GM12878 (cell line): ENCODE results near the gene CFAP20. TPM values are rescaled to one million over a fixed set of nuclear protein-coding genes. Genes with fewer than 3 reads are reported as not detected.
"Not testable (repeated sequence)": the region's sequence is repeated elsewhere in the genome, so short reads cannot be mapped to it uniquely, and the experiment has no call there.

Source experiments
- ATAC-seq: fragments of 200-7000 bp; cut with Tn5 transposase; 3 replicates; pipeline ENCODE4 v1.9.1; 2020; ENCODE audit warnings: mild to moderate bottlenecking, moderate library complexity
- BruUV-seq: library from RNA; stranded (reverse); fragments of 400-500 nt; replicated peaks from 2 replicates; lab custom pipeline; 2021; lab: Mats Ljungman, UMichigan
- CTCF ChIA-PET: fragments of 300-600 bp; sonication (Branson Sonifier 250); formaldehyde crosslinking; extraction: SDS; loops from one replicate; lab custom pipeline; 2021; ENCODE audit warnings: inconsistent platforms; lab: Yijun Ruan, JAX
- POLR2A ChIA-PET: fragments of 350-600 bp; formaldehyde crosslinking; extraction: SDS; loops from one replicate; lab custom pipeline; 2021; ENCODE audit warnings: inconsistent platforms; lab: Charles Lee
- RAD21 ChIA-PET: fragments of 300-600 bp; sonication (Branson Sonifier 250); formaldehyde crosslinking; loops from one replicate; lab custom pipeline; 2023; ENCODE audit warnings: antibody characterized with exemption; ENCODE audit not compliant: unreplicated experiment; lab: Charles Lee
- SMC1A ChIA-PET: fragments of 300-600 bp; sonication (Branson Sonifier 250); formaldehyde crosslinking; loops from one replicate; lab custom pipeline; 2023; ENCODE audit not compliant: unreplicated experiment, uncharacterized antibody; lab: Charles Lee
- DNase-seq: peaks from one replicate; pipeline ENCODE4 v3.0.0-alpha.2; 2011; ENCODE audit warnings: low read depth, low spot score
- FAIRE-seq: peaks from 3 replicates; lab custom pipeline; 2011; peaks lifted over from hg19 to GRCh38; lab: Jason Lieb, UNC
- H2AFZ ChIP-seq: 2 replicates; pipeline ENCODE4 v1.6.0; 2011; ENCODE audit warnings: low read depth, low read length, control low read depth; ENCODE audit not compliant: control insufficient read depth
- H3K27ac ChIP-seq: 2 replicates; pipeline ENCODE4 v1.5.1; 2011; ENCODE audit warnings: control low read depth; ENCODE audit not compliant: control insufficient read depth, insufficient read depth
- H3K27me3 ChIP-seq, 2 experiments: replicated peaks in 1 of 2; 2 replicates each; pipeline versions ENCODE4 v1.6.0 to v1.6.1; 2011; ENCODE audit warnings: low read length in 1 of 2; ENCODE audit not compliant: control insufficient read depth in 2 of 2, insufficient read depth in 2 of 2
- H3K36me3 ChIP-seq, 2 experiments: 2 replicates each; pipeline ENCODE4 v1.5.1; 2011; ENCODE audit warnings: low read length in 1 of 2; ENCODE audit not compliant: control insufficient read depth in 2 of 2, insufficient read depth in 2 of 2
- H3K4me1 ChIP-seq: 2 replicates; pipeline ENCODE4 v1.6.1; 2011; ENCODE audit warnings: mild to moderate bottlenecking, low read length, moderate library complexity, mixed read lengths; ENCODE audit not compliant: control insufficient read depth, insufficient read depth
- H3K4me2 ChIP-seq: 2 replicates; pipeline ENCODE4 v1.6.0; 2011; ENCODE audit warnings: control low read depth; ENCODE audit not compliant: control insufficient read depth, insufficient read depth
- H3K4me3 ChIP-seq: fragments of 200-600 bp; sonication (generic); 2 replicates; pipeline ENCODE4 v1.5.1; 2016
- H3K79me2 ChIP-seq: 2 replicates; pipeline ENCODE4 v1.6.0; 2011; ENCODE audit warnings: low read length; ENCODE audit not compliant: control insufficient read depth, insufficient read depth
- H3K9ac ChIP-seq: 2 replicates; pipeline ENCODE4 v1.8.0; 2011; ENCODE audit warnings: low read length, control low read depth, mixed read lengths; ENCODE audit not compliant: control insufficient read depth, insufficient read depth
- H3K9me3 ChIP-seq: replicated peaks from 3 replicates; pipeline ENCODE4 v1.5.1; 2011; ENCODE audit warnings: mild to moderate bottlenecking, low read length; ENCODE audit not compliant: control insufficient read depth, insufficient read depth
- H4K20me1 ChIP-seq: 2 replicates; pipeline ENCODE4 v1.6.0; 2011; ENCODE audit not compliant: control insufficient read depth, insufficient read depth
- FOS ChIP-seq: IDR thresholded peaks from 3 replicates; pipeline ENCODE4 v1.6.1; 2011; ENCODE audit warnings: borderline replicate concordance; ENCODE audit not compliant: insufficient read length; ENCODE audit errors: extremely low read depth
- MTA2 ChIP-seq: fragments of 450-650 bp; IDR thresholded peaks from 2 replicates; pipeline ENCODE4 v1.6.1; 2016; ENCODE audit warnings: low read depth, mild to moderate bottlenecking, moderate library complexity
- MXI1 ChIP-seq: fragments of 150-350 bp; IDR thresholded peaks from 2 replicates; pipeline ENCODE4 v1.6.1; 2011; ENCODE audit warnings: low read depth, mild to moderate bottlenecking, inconsistent platforms, low read length, improper control_type of control experiment
- WGBS: methylation state at CpG from one replicate; pipeline ENCODE4 v1.1.6; 2016; ENCODE audit warnings: low lambda C conversion rate; ENCODE audit not compliant: insufficient replicate concordance, insufficient coverage; ENCODE audit errors: missing lambda C conversion rate; 5-methylcytosine and 5-hydroxymethylcytosine counted together
- in situ Hi-C: fragments of 300-500 bp; cut with MboI; formaldehyde crosslinking; loops from 9 replicates; pipeline ENCODE4 v1.14.3; 2018; ENCODE audit warnings: mixed read lengths
- intact Hi-C: fragments of 100-400 bp; cut with micrococcal nuclease; formaldehyde crosslinking; loops from one replicate; pipeline ENCODE4 v1.14.2; 2022; ENCODE audit not compliant: unreplicated experiment
- polyA plus RNA-seq, 11 experiments: library from polyadenylated mRNA; depleted of rRNA in 4 of 11; unstranded in 6 of 11; stranded (reverse) in 5 of 11; fragments of >200 nt; fragmentation: Nextera tagmentation in 4 of 11; fragmentation: Illumina TruSeq in 1 of 11; extraction: Ambion mirVana in 4 of 11; extraction: Trizol in 1 of 11; gene quantifications; 1 replicate in 1 of 11; 2 replicates in 10 of 11; pipeline versions ENCODE4 v1.2.1 to v1.2.3, GENCODE V29; 2011 to 2016; ENCODE audit warnings: inconsistent platforms in 2 of 11, missing spikeins in 2 of 11, low read depth in 1 of 11
- small RNA-seq: library from RNA; depleted of rRNA; stranded (forward); fragments of <200 nt; gene quantifications from one replicate; pipeline ENCODE3, GENCODE V24; 2014
- total RNA-seq, 4 experiments: library from RNA; depleted of rRNA in 3 of 4; stranded (reverse); fragments of >200 nt in 3 of 4; fragmentation: Illumina TruSeq in 1 of 4; extraction: Trizol in 1 of 4; gene quantifications; 2 replicates each; pipeline versions ENCODE4 v1.2.1 to v1.2.3, GENCODE V29; 2013 to 2021

The CFAP20 gene
- total and polyA plus RNA-seq, 10 of the 15 experiments (the other 5 are each of a cell fraction or from before 2014, with no cell fraction given), result 10.9 to 61.7 (median 46.2) TPM

- H3K9ac ChIP-seq, H4K20me1 ChIP-seq, intact Hi-C loops, H3K4me1 ChIP-seq, H3K36me3 ChIP-seq, SMC1A ChIA-PET, H3K9me3 ChIP-seq, BruUV-seq, in situ Hi-C loops, POLR2A ChIA-PET, H3K27ac ChIP-seq, H3K4me3 ChIP-seq, CTCF ChIA-PET, H3K27me3 ChIP-seq, H2AFZ ChIP-seq, H3K79me2 ChIP-seq, FAIRE-seq, ATAC-seq, DNase-seq, H3K4me2 ChIP-seq: not testable (repeated sequence)
- RAD21 ChIA-PET, result interaction anchor here (1.3 kb wide), 1 partner anchor 50 kb away, joined by 3 read pairs; no protein-coding TSS in a partner anchor
- 32% methylated on average over 5 of the region's 5 CpGs for WGBS
Measured at GRCh38 chr16:58072134-58072533, 57.0 kb downstream of the CFAP20 start.

DNA sequence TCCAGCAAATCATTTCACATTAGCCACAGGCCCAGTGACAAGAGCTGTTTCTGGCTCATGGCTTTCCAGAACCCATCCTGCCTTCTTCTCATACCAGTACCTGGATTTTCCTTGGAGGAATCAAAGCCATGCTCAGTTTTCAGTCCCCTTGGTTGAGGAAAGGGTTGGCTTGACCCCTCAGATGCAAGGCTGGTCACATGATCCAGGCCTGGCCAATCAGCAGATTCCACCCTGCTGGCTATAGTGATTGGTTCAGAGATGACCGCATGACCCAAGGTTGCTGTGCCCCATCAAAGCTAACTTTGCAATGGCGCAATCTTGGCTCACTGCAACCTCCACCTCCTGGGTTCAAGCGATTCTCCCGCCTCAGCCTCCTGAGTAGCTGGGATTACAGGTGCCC is 58.6 kb downstream of the CFAP20 start:
- Histone ChIP-seq H2AFZ (no peak overlapping the region), H3K79me2 (no peaks in the 10 kb centered on the region), H3K9ac (no peak overlapping the region), H4K20me1 (no peaks in the 10 kb centered on the region), H3K4me2 (no peak overlapping the region), H3K27me3 (no peaks in the 10 kb centered on the region), H3K27ac (no peak overlapping the region), H3K36me3 (no peaks in the 10 kb centered on the region), H3K4me1 (no peaks in the 10 kb centered on the region), H3K4me3 (no peak overlapping the region), H3K9me3 (no peaks in the 10 kb centered on the region; the same call in 1 of the 3 replicates)
- BruUV-seq, result no TSS peak
- no peak for ATAC-seq
- RAD21 ChIA-PET, result no interaction called here
- POLR2A ChIA-PET, result no interaction called here
- no peak for FAIRE-seq
- no peak for TF ChIP-seq MXI1
- no peak for TF ChIP-seq MTA2
- no peak for TF ChIP-seq FOS
- CTCF ChIA-PET, result no interaction called here
- 60% methylated on average over 4 of the region's 4 CpGs for WGBS
- SMC1A ChIA-PET, result no interaction called here
- in situ Hi-C loops, result no loop called here
- intact Hi-C loops, result no loop called here
- no peak for DNase-seq

Small RNA genes lying within 50 kb of the gene (small RNA-seq; reads per million reads assigned to genes)
- not detected for gene RF00019

Other genes starting within 250 kb of the CFAP20 start
- gene CNGB1, start 158.3 kb downstream of the CFAP20 start, total RNA-seq (2014; rRNA removed), result not detected in 2 replicates
- not detected in 2 replicates for gene CNGB1, start 158.3 kb downstream of the CFAP20 start, total RNA-seq (2014; rRNA removed; fragmentation: Illumina TruSeq; extraction: Trizol)
- not detected in 2 replicates for gene CNGB1, start 158.3 kb downstream of the CFAP20 start, total RNA-seq (2021)
- 0.03 TPM in 1 of 2 replicates, not detected in the other for gene CNGB1, start 158.3 kb downstream of the CFAP20 start, polyA plus RNA-seq (2011; rRNA removed)
- gene CNGB1, start 158.3 kb downstream of the CFAP20 start, polyA plus RNA-seq (2014; fragmentation: Illumina TruSeq; extraction: Trizol), result not detected in 2 replicates
- gene CNGB1, start 158.3 kb downstream of the CFAP20 start, polyA plus RNA-seq (2014; fragmentation: Nextera tagmentation; extraction: Ambion mirVana), result not detected
- not detected in 2 replicates for gene CNGB1, start 158.3 kb downstream of the CFAP20 start, polyA plus RNA-seq (2014; rRNA removed)
- gene CNGB1, start 158.3 kb downstream of the CFAP20 start, polyA plus RNA-seq (2016; fragmentation: Nextera tagmentation; extraction: Ambion mirVana), result not detected
- 1.4 TPM in 2 replicates for gene ZNF319, start 128.7 kb downstream of the CFAP20 start, total RNA-seq (2014; rRNA removed)
- gene ZNF319, start 128.7 kb downstream of the CFAP20 start, total RNA-seq (2014; rRNA removed; fragmentation: Illumina TruSeq; extraction: Trizol), result 1.1 TPM in 2 replicates
- 6.9 and 7.4 TPM in 2 replicates for gene ZNF319, start 128.7 kb downstream of the CFAP20 start, total RNA-seq (2021)
- gene ZNF319, start 128.7 kb downstream of the CFAP20 start, polyA plus RNA-seq (2011; rRNA removed), result 0.72 and 1.7 TPM in 2 replicates
- 1.2 and 1.8 TPM in 2 replicates for gene ZNF319, start 128.7 kb downstream of the CFAP20 start, polyA plus RNA-seq (2014; fragmentation: Illumina TruSeq; extraction: Trizol)
- under 1 TPM; 0.29 to 0.69 TPM for gene ZNF319, start 128.7 kb downstream of the CFAP20 start, polyA plus RNA-seq (2014; fragmentation: Nextera tagmentation; extraction: Ambion mirVana)
- 2.7 and 3.7 TPM in 2 replicates for gene ZNF319, start 128.7 kb downstream of the CFAP20 start, polyA plus RNA-seq (2014; rRNA removed)
- gene ZNF319, start 128.7 kb downstream of the CFAP20 start, polyA plus RNA-seq (2016; fragmentation: Nextera tagmentation; extraction: Ambion mirVana), result 1 to 10 TPM; 2.8 to 3.3 TPM
- gene USB1, start 128.0 kb downstream of the CFAP20 start, total RNA-seq (2014; rRNA removed), result 9.7 and 9.9 TPM in 2 replicates
- gene USB1, start 128.0 kb downstream of the CFAP20 start, total RNA-seq (2014; rRNA removed; fragmentation: Illumina TruSeq; extraction: Trizol), result 9.4 and 10.0 TPM in 2 replicates
- 50.2 and 50.8 TPM in 2 replicates for gene USB1, start 128.0 kb downstream of the CFAP20 start, total RNA-seq (2021)
- gene USB1, start 128.0 kb downstream of the CFAP20 start, polyA plus RNA-seq (2011; rRNA removed), result 28.3 and 45.4 TPM in 2 replicates
- 37.6 and 39.7 TPM in 2 replicates for gene USB1, start 128.0 kb downstream of the CFAP20 start, polyA plus RNA-seq (2014; fragmentation: Illumina TruSeq; extraction: Trizol)
- gene USB1, start 128.0 kb downstream of the CFAP20 start, polyA plus RNA-seq (2014; fragmentation: Nextera tagmentation; extraction: Ambion mirVana), result 1 to 10 TPM; 7.9 to 8.7 TPM
- 41.1 and 43.5 TPM in 2 replicates for gene USB1, start 128.0 kb downstream of the CFAP20 start, polyA plus RNA-seq (2014; rRNA removed)
- gene USB1, start 128.0 kb downstream of the CFAP20 start, polyA plus RNA-seq (2016; fragmentation: Nextera tagmentation; extraction: Ambion mirVana), result 10 to 100 TPM; 53.2 to 72.2 TPM
- gene MMP15, start 103.6 kb downstream of the CFAP20 start, total RNA-seq (2014; rRNA removed), result not detected in 2 replicates
- not detected in 2 replicates for gene MMP15, start 103.6 kb downstream of the CFAP20 start, total RNA-seq (2014; rRNA removed; fragmentation: Illumina TruSeq; extraction: Trizol)
- 0.13 and 0.56 TPM in 2 replicates for gene MMP15, start 103.6 kb downstream of the CFAP20 start, total RNA-seq (2021)
- gene MMP15, start 103.6 kb downstream of the CFAP20 start, polyA plus RNA-seq (2011; rRNA removed), result not detected in 2 replicates
- not detected in 2 replicates for gene MMP15, start 103.6 kb downstream of the CFAP20 start, polyA plus RNA-seq (2014; fragmentation: Illumina TruSeq; extraction: Trizol)
- not detected for gene MMP15, start 103.6 kb downstream of the CFAP20 start, polyA plus RNA-seq (2014; fragmentation: Nextera tagmentation; extraction: Ambion mirVana)
- 0.10 TPM in 1 of 2 replicates, not detected in the other for gene MMP15, start 103.6 kb downstream of the CFAP20 start, polyA plus RNA-seq (2014; rRNA removed)
- gene MMP15, start 103.6 kb downstream of the CFAP20 start, polyA plus RNA-seq (2016; fragmentation: Nextera tagmentation; extraction: Ambion mirVana), result under 1 TPM in 1 of 2 experiments, not detected in 1; 0.08 TPM
- gene CSNK2A2, start 68.7 kb upstream of the CFAP20 start, total RNA-seq (2014; rRNA removed), result 15.7 and 18.0 TPM in 2 replicates
- 40.3 and 41.5 TPM in 2 replicates for gene CSNK2A2, start 68.7 kb upstream of the CFAP20 start, total RNA-seq (2014; rRNA removed; fragmentation: Illumina TruSeq; extraction: Trizol)
- 74.4 and 79.1 TPM in 2 replicates for gene CSNK2A2, start 68.7 kb upstream of the CFAP20 start, total RNA-seq (2021)
- 48.6 and 52.2 TPM in 2 replicates for gene CSNK2A2, start 68.7 kb upstream of the CFAP20 start, polyA plus RNA-seq (2011; rRNA removed)
- gene CSNK2A2, start 68.7 kb upstream of the CFAP20 start, polyA plus RNA-seq (2014; fragmentation: Illumina TruSeq; extraction: Trizol), result 62.4 and 69.2 TPM in 2 replicates
- 10 to 100 TPM; 17.4 to 18.0 TPM for gene CSNK2A2, start 68.7 kb upstream of the CFAP20 start, polyA plus RNA-seq (2014; fragmentation: Nextera tagmentation; extraction: Ambion mirVana)
- gene CSNK2A2, start 68.7 kb upstream of the CFAP20 start, polyA plus RNA-seq (2014; rRNA removed), result 28.9 and 29.6 TPM in 2 replicates
- gene CSNK2A2, start 68.7 kb upstream of the CFAP20 start, polyA plus RNA-seq (2016; fragmentation: Nextera tagmentation; extraction: Ambion mirVana), result 10 to 100 TPM; 27.9 to 29.9 TPM
- not detected in 2 replicates for gene PRSS54, start 165.6 kb upstream of the CFAP20 start, total RNA-seq (2014; rRNA removed)
- gene PRSS54, start 165.6 kb upstream of the CFAP20 start, total RNA-seq (2014; rRNA removed; fragmentation: Illumina TruSeq; extraction: Trizol), result not detected in 2 replicates
- gene PRSS54, start 165.6 kb upstream of the CFAP20 start, total RNA-seq (2021), result not detected in 2 replicates
- gene PRSS54, start 165.6 kb upstream of the CFAP20 start, polyA plus RNA-seq (2011; rRNA removed), result not detected in 2 replicates
- not detected in 2 replicates for gene PRSS54, start 165.6 kb upstream of the CFAP20 start, polyA plus RNA-seq (2014; fragmentation: Illumina TruSeq; extraction: Trizol)
- not detected for gene PRSS54, start 165.6 kb upstream of the CFAP20 start, polyA plus RNA-seq (2014; fragmentation: Nextera tagmentation; extraction: Ambion mirVana)
- gene PRSS54, start 165.6 kb upstream of the CFAP20 start, polyA plus RNA-seq (2014; rRNA removed), result not detected in 2 replicates
- not detected for gene PRSS54, start 165.6 kb upstream of the CFAP20 start, polyA plus RNA-seq (2016; fragmentation: Nextera tagmentation; extraction: Ambion mirVana)